ENCODE measurements around the gene ATP9B.
"Not testable (repeated sequence)": the region's sequence is repeated elsewhere in the genome, so short reads cannot be mapped to it uniquely, and the experiment has no call there.

Gene ATP9B

GRCh38 chr18:79290409-79290808 is 221.2 kb downstream of the ATP9B start:
- DNase-seq (ENCODE audit: low spot score) = not testable (repeated sequence)

GRCh38 chr18:79290876-79291275 is 221.7 kb downstream of the ATP9B start:
- no peak for DNase-seq (ENCODE audit: low spot score)

- no peak for DNase-seq (ENCODE audit: low spot score)
These were observed 225.0 kb downstream of the ATP9B start for GRCh38 chr18:79294235-79294634.

- no peak for DNase-seq (ENCODE audit: low spot score)
These were observed 230.1 kb downstream of the ATP9B start for GRCh38 chr18:79299272-79299671.

- DNase-seq (ENCODE audit: low spot score) = no peak
These were observed 230.5 kb downstream of the ATP9B start for GRCh38 chr18:79299711-79300110.

GRCh38 chr18:79300413-79300812 is 231.2 kb downstream of the ATP9B start:
- DNase-seq (ENCODE audit: low spot score) = no peak

GRCh38 chr18:79302120-79302519 is 232.9 kb downstream of the ATP9B start:
- DNase-seq (ENCODE audit: low spot score) = no peak

- no peak for DNase-seq (ENCODE audit: low spot score)
These were observed 236.7 kb downstream of the ATP9B start for GRCh38 chr18:79305911-79306310.

- DNase-seq (ENCODE audit: low spot score) = no peak
These were observed 240.6 kb downstream of the ATP9B start for GRCh38 chr18:79309614-79310358.

- no peak for DNase-seq (ENCODE audit: low spot score)
These were observed 245.7 kb downstream of the ATP9B start for GRCh38 chr18:79314838-79315388.

- DNase-seq (ENCODE audit: low spot score) = no peak
These were observed 246.4 kb downstream of the ATP9B start for GRCh38 chr18:79315596-79315995.

GRCh38 chr18:79317703-79318102 is 248.5 kb downstream of the ATP9B start:
- no peak for DNase-seq (ENCODE audit: low spot score)

- DNase-seq (ENCODE audit: low spot score) = no peak
These were observed 249.0 kb downstream of the ATP9B start for GRCh38 chr18:79318142-79318673.

GRCh38 chr18:79320216-79320850 is 251.1 kb downstream of the ATP9B start:
- no peak for DNase-seq (ENCODE audit: low spot score)

- DNase-seq (ENCODE audit: low spot score) = no peak
These were observed 252.6 kb downstream of the ATP9B start for GRCh38 chr18:79321625-79322405.

GRCh38 chr18:79322441-79322840 is 253.2 kb downstream of the ATP9B start:
- no peak for DNase-seq (ENCODE audit: low spot score)

- DNase-seq (ENCODE audit: low spot score) = no peak
These were observed 254.3 kb downstream of the ATP9B start for GRCh38 chr18:79323471-79323870.

- no peak for DNase-seq (ENCODE audit: low spot score)
These were observed 257.4 kb downstream of the ATP9B start for GRCh38 chr18:79326413-79327198.

GRCh38 chr18:79327199-79327721 is 258.1 kb downstream of the ATP9B start:
- no peak for DNase-seq (ENCODE audit: low spot score)

GRCh38 chr18:79327915-79328314 is 258.7 kb downstream of the ATP9B start:
- not testable (repeated sequence) for DNase-seq (ENCODE audit: low spot score)

- DNase-seq (ENCODE audit: low spot score) = no peak
These were observed 259.7 kb downstream of the ATP9B start for GRCh38 chr18:79328887-79329286.

Data from CD4-positive, alpha-beta T cell treated with Interleukin-6 at 100 ng/mL for 8 hours (primary cell).